NB4 (cell line): Measurements from ENCODE around the gene UEVLD.
A peak's percentile ranks its signal among the peaks of the same experiment; 100 is the strongest.

Experiments
- DNase-seq: peaks from one replicate; pipeline ENCODE4 v3.0.0; 2010; ENCODE audit warnings: low read depth
- H3K4me3 ChIP-seq: one replicate; pipeline ENCODE4 v1.5.1; 2011; ENCODE audit warnings: mild to moderate bottlenecking, low read depth, low read length, moderate library complexity
- CTCF ChIP-seq: IDR thresholded peaks from one replicate; pipeline ENCODE4 v1.5.1; 2012; ENCODE audit warnings: low read depth, low read length
- MAX ChIP-seq: IDR thresholded peaks from 2 replicates; pipeline ENCODE4 v1.6.1; 2011; ENCODE audit warnings: low read depth, low read length
- MYC ChIP-seq: IDR thresholded peaks from 2 replicates; pipeline ENCODE4 v1.6.1; 2011; ENCODE audit warnings: low read depth, low read length
- POLR2A ChIP-seq: IDR thresholded peaks from 2 replicates; pipeline ENCODE4 v1.6.1; 2011; ENCODE audit warnings: mild to moderate bottlenecking; ENCODE audit not compliant: insufficient read length; ENCODE audit errors: extremely low read depth

The UEVLD gene

GRCh38 chr11:18623707-18624106 lies 35.2 kb upstream of the UEVLD start:
- TF ChIP-seq POLR2A = no peak
- no peak for TF ChIP-seq MYC
- no peak for TF ChIP-seq CTCF
- no peak for TF ChIP-seq MAX
- DNase-seq = no peak
- no peak overlapping the region for H3K4me3 ChIP-seq

GRCh38 chr11:18618342-18619025 lies 29.9 kb upstream of the UEVLD start:
- TF ChIP-seq MAX (no peak), CTCF (no peak), MYC (no peak), POLR2A (no peak)
- DNase-seq = no peak
- H3K4me3 ChIP-seq = no peak overlapping the region

- no peak overlapping the region for H3K4me3 ChIP-seq
- TF ChIP-seq MAX (no peak), MYC (0 out of 2 replicates have a peak, but pooled peaks have one; percentile 19)
- peak; percentile 77 for DNase-seq
Observed at GRCh38 chr11:18617688-18618341, 29.3 kb upstream of the UEVLD start.

- peak; percentile 87 for DNase-seq
- TF ChIP-seq MAX (0 out of 2 replicates have a peak, but pooled peaks have one; percentile 17), MYC (no peak)
Observed at GRCh38 chr11:18615628-18616392, 27.3 kb upstream of the UEVLD start.

GRCh38 chr11:18614667-18615066 lies 26.1 kb upstream of the UEVLD start:
- TF ChIP-seq CTCF = no peak
- no peak for TF ChIP-seq MAX
- TF ChIP-seq POLR2A = no peak
- H3K4me3 ChIP-seq = no peak overlapping the region
- no peak for DNase-seq

More at GRCh38 chr11:18615628-18616392, 27.3 kb upstream of the UEVLD start:
- H3K4me3 ChIP-seq = no peak overlapping the region

- no peak for DNase-seq
- no peak overlapping the region for H3K4me3 ChIP-seq
- no peak for TF ChIP-seq MYC
- no peak for TF ChIP-seq POLR2A
- TF ChIP-seq CTCF = no peak
- TF ChIP-seq MAX = no peak
Observed at GRCh38 chr11:18612394-18612793, 23.9 kb upstream of the UEVLD start.
